GM12878 (cell line): ENCODE data around the gene DYDC2. TPM values are rescaled to one million over a fixed set of nuclear protein-coding genes. Genes with fewer than 3 reads are reported as not detected.

ENCODE experiments used
- ATAC-seq: fragments of 200-7000 bp; cut with Tn5 transposase; 3 replicates; pipeline ENCODE4 v1.9.1; 2020; ENCODE audit warnings: mild to moderate bottlenecking, moderate library complexity
- BruUV-seq: library from RNA; stranded (reverse); fragments of 400-500 nt; replicated peaks from 2 replicates; lab custom pipeline; 2021; lab: Mats Ljungman, UMichigan
- CTCF ChIA-PET: fragments of 300-600 bp; sonication (Branson Sonifier 250); formaldehyde crosslinking; extraction: SDS; loops from one replicate; lab custom pipeline; 2021; ENCODE audit warnings: inconsistent platforms; lab: Yijun Ruan, JAX
- POLR2A ChIA-PET: fragments of 350-600 bp; formaldehyde crosslinking; extraction: SDS; loops from one replicate; lab custom pipeline; 2021; ENCODE audit warnings: inconsistent platforms; lab: Charles Lee
- RAD21 ChIA-PET: fragments of 300-600 bp; sonication (Branson Sonifier 250); formaldehyde crosslinking; loops from one replicate; lab custom pipeline; 2023; ENCODE audit warnings: antibody characterized with exemption; ENCODE audit not compliant: unreplicated experiment; lab: Charles Lee
- SMC1A ChIA-PET: fragments of 300-600 bp; sonication (Branson Sonifier 250); formaldehyde crosslinking; loops from one replicate; lab custom pipeline; 2023; ENCODE audit not compliant: unreplicated experiment, uncharacterized antibody; lab: Charles Lee
- DNase-seq: peaks from one replicate; pipeline ENCODE4 v3.0.0-alpha.2; 2011; ENCODE audit warnings: low read depth, low spot score
- FAIRE-seq: peaks from 3 replicates; lab custom pipeline; 2011; peaks lifted over from hg19 to GRCh38; lab: Jason Lieb, UNC
- H2AFZ ChIP-seq: 2 replicates; pipeline ENCODE4 v1.6.0; 2011; ENCODE audit warnings: low read depth, low read length, control low read depth; ENCODE audit not compliant: control insufficient read depth
- H3K27ac ChIP-seq: 2 replicates; pipeline ENCODE4 v1.5.1; 2011; ENCODE audit warnings: control low read depth; ENCODE audit not compliant: control insufficient read depth, insufficient read depth
- H3K27me3 ChIP-seq, 2 experiments: replicated peaks in 1 of 2; 2 replicates each; pipeline versions ENCODE4 v1.6.0 to v1.6.1; 2011; ENCODE audit warnings: low read length in 1 of 2; ENCODE audit not compliant: control insufficient read depth in 2 of 2, insufficient read depth in 2 of 2
- H3K36me3 ChIP-seq, 2 experiments: 2 replicates each; pipeline ENCODE4 v1.5.1; 2011; ENCODE audit warnings: low read length in 1 of 2; ENCODE audit not compliant: control insufficient read depth in 2 of 2, insufficient read depth in 2 of 2
- H3K4me1 ChIP-seq: 2 replicates; pipeline ENCODE4 v1.6.1; 2011; ENCODE audit warnings: mild to moderate bottlenecking, low read length, moderate library complexity, mixed read lengths; ENCODE audit not compliant: control insufficient read depth, insufficient read depth
- H3K4me2 ChIP-seq: 2 replicates; pipeline ENCODE4 v1.6.0; 2011; ENCODE audit warnings: control low read depth; ENCODE audit not compliant: control insufficient read depth, insufficient read depth
- H3K4me3 ChIP-seq: fragments of 200-600 bp; sonication (generic); 2 replicates; pipeline ENCODE4 v1.5.1; 2016
- H3K79me2 ChIP-seq: 2 replicates; pipeline ENCODE4 v1.6.0; 2011; ENCODE audit warnings: low read length; ENCODE audit not compliant: control insufficient read depth, insufficient read depth
- H3K9ac ChIP-seq: 2 replicates; pipeline ENCODE4 v1.8.0; 2011; ENCODE audit warnings: low read length, control low read depth, mixed read lengths; ENCODE audit not compliant: control insufficient read depth, insufficient read depth
- H3K9me3 ChIP-seq: replicated peaks from 3 replicates; pipeline ENCODE4 v1.5.1; 2011; ENCODE audit warnings: mild to moderate bottlenecking, low read length; ENCODE audit not compliant: control insufficient read depth, insufficient read depth
- H4K20me1 ChIP-seq: 2 replicates; pipeline ENCODE4 v1.6.0; 2011; ENCODE audit not compliant: control insufficient read depth, insufficient read depth
- BCL3 ChIP-seq: IDR thresholded peaks from 2 replicates; pipeline ENCODE4 v1.6.1; 2011; ENCODE audit warnings: borderline replicate concordance, low read depth, mild to moderate bottlenecking, moderate library complexity, low read length; ENCODE audit not compliant: insufficient read depth, poor library complexity, severe bottlenecking
- CHD2 ChIP-seq: IDR thresholded peaks from 2 replicates; pipeline ENCODE4 v1.6.1; 2011; ENCODE audit warnings: low read depth, low read length, improper control_type of control experiment, borderline replicate concordance
- HDAC2 ChIP-seq: fragments of 200-600 bp; sonication (generic); IDR thresholded peaks from 2 replicates; pipeline ENCODE4 v1.6.1; 2017
- IKZF1 ChIP-seq: fragments of 450-650 bp; conservative IDR thresholded peaks from 2 replicates; pipeline ENCODE4 v1.6.1; 2017; ENCODE audit warnings: antibody characterized with exemption, mild to moderate bottlenecking
- MEF2B ChIP-seq: fragments of 450-650 bp; IDR thresholded peaks from 2 replicates; pipeline ENCODE4 v1.6.1; 2018; ENCODE audit warnings: mild to moderate bottlenecking, moderate library complexity; ENCODE audit not compliant: partially characterized antibody, poor library complexity, severe bottlenecking
- NR2C2 ChIP-seq: IDR thresholded peaks from 2 replicates; pipeline ENCODE4 v1.6.1; 2011; ENCODE audit warnings: borderline replicate concordance, low read depth; ENCODE audit not compliant: control insufficient read depth, insufficient read length
- PAX5 ChIP-seq: IDR thresholded peaks from 2 replicates; pipeline ENCODE4 v1.6.1; 2011; ENCODE audit warnings: low read depth, low read length, borderline replicate concordance
- POU2F2 ChIP-seq: IDR thresholded peaks from 3 replicates; pipeline ENCODE4 v1.6.1; 2011; ENCODE audit warnings: low read depth, mild to moderate bottlenecking, low read length, borderline replicate concordance
- SREBF2 ChIP-seq: IDR thresholded peaks from 2 replicates; pipeline ENCODE4 v1.6.1; 2012; ENCODE audit warnings: mild to moderate bottlenecking, low read length
- YY1 ChIP-seq: IDR thresholded peaks from 2 replicates; pipeline ENCODE4 v1.6.1; 2011; ENCODE audit warnings: low read depth, mild to moderate bottlenecking, low read length
- ZNF384 ChIP-seq: IDR thresholded peaks from 2 replicates; pipeline ENCODE4 v1.6.1; 2012; ENCODE audit warnings: low read depth, mild to moderate bottlenecking, low read length, improper control_type of control experiment, borderline replicate concordance
- in situ Hi-C: fragments of 300-500 bp; cut with MboI; formaldehyde crosslinking; loops from 9 replicates; pipeline ENCODE4 v1.14.3; 2018; ENCODE audit warnings: mixed read lengths
- intact Hi-C: fragments of 100-400 bp; cut with micrococcal nuclease; formaldehyde crosslinking; loops from one replicate; pipeline ENCODE4 v1.14.2; 2022; ENCODE audit not compliant: unreplicated experiment
- polyA plus RNA-seq, 11 experiments: library from polyadenylated mRNA; depleted of rRNA in 4 of 11; unstranded in 6 of 11; stranded (reverse) in 5 of 11; fragments of >200 nt; fragmentation: Nextera tagmentation in 4 of 11; fragmentation: Illumina TruSeq in 1 of 11; extraction: Ambion mirVana in 4 of 11; extraction: Trizol in 1 of 11; gene quantifications; 1 replicate in 1 of 11; 2 replicates in 10 of 11; pipeline versions ENCODE4 v1.2.1 to v1.2.3, GENCODE V29; 2011 to 2016; ENCODE audit warnings: inconsistent platforms in 2 of 11, missing spikeins in 2 of 11, low read depth in 1 of 11
- total RNA-seq, 4 experiments: library from RNA; depleted of rRNA in 3 of 4; stranded (reverse); fragments of >200 nt in 3 of 4; fragmentation: Illumina TruSeq in 1 of 4; extraction: Trizol in 1 of 4; gene quantifications; 2 replicates each; pipeline versions ENCODE4 v1.2.1 to v1.2.3, GENCODE V29; 2013 to 2021

Gene DYDC2
- total and polyA plus RNA-seq, 10 of the 15 experiments (the other 5 are each of a cell fraction or from before 2014, with no cell fraction given), result 0.18 TPM; not detected in 9

- no peak overlapping the region for H2AFZ ChIP-seq
- no peaks in the 10 kb centered on the region for H4K20me1 ChIP-seq
- RAD21 ChIA-PET, result no interaction called here
- SMC1A ChIA-PET, result no interaction called here
- CTCF ChIA-PET, result no interaction called here
- in situ Hi-C loops, result no loop called here
- ATAC-seq, result no peak
- H3K9me3 ChIP-seq, result no peaks in the 10 kb centered on the region
- intact Hi-C loops, result no loop called here
- H3K27me3 ChIP-seq, result peaks cover 0 to 1% of the 10 kb centered on the region in 2 experiments; a peak in 2 of 4 replicates
- H3K27ac ChIP-seq, result no peak overlapping the region
- no peaks in the 10 kb centered on the region for H3K4me1 ChIP-seq
- POLR2A ChIA-PET, result no interaction called here
- no peaks in the 10 kb centered on the region for H3K36me3 ChIP-seq
- H3K9ac ChIP-seq, result no peak overlapping the region
- no peak overlapping the region for H3K4me2 ChIP-seq
- no peaks in the 10 kb centered on the region for H3K79me2 ChIP-seq
- no TSS peak for BruUV-seq
- no peak for FAIRE-seq
- TF ChIP-seq PAX5 (no peak), CHD2 (no peak), BCL3 (no peak), ZNF384 (no peak), IKZF1 (no peak), MEF2B (no peak), HDAC2 (no peak), POU2F2 (no peak), NR2C2 (no peak), YY1 (no peak), SREBF2 (no peak)
- TF ChIP-seq, all 136 proteins: peak for 0
- no peak overlapping the region for H3K4me3 ChIP-seq
- no peak for DNase-seq
Measured at GRCh38 chr10:80318742-80319141, 37.8 kb upstream of the DYDC2 start.
